ENCODE results near the gene SASS6.

The SASS6 gene

DNA sequence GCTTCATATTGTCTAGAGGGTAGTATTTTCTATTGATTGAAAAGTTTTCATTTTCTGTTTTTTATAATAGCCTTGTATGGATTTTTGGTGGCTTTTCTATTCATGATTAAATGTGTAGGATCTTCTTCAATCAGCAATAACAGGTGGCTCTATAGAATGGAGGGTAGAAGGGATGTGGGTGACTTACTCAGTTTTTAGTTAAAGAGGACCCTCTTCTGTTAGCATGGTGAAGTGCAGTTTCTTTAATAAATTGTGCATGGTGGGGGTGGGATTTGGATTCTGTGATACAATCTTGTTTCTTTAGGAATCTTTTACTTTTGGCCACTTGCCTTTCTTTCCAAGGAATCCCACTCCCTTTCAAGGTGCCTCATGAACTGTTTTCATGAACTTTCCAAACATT is 98.3 kb downstream of the SASS6 start:
- TF ChIP-seq, protein P1, sequence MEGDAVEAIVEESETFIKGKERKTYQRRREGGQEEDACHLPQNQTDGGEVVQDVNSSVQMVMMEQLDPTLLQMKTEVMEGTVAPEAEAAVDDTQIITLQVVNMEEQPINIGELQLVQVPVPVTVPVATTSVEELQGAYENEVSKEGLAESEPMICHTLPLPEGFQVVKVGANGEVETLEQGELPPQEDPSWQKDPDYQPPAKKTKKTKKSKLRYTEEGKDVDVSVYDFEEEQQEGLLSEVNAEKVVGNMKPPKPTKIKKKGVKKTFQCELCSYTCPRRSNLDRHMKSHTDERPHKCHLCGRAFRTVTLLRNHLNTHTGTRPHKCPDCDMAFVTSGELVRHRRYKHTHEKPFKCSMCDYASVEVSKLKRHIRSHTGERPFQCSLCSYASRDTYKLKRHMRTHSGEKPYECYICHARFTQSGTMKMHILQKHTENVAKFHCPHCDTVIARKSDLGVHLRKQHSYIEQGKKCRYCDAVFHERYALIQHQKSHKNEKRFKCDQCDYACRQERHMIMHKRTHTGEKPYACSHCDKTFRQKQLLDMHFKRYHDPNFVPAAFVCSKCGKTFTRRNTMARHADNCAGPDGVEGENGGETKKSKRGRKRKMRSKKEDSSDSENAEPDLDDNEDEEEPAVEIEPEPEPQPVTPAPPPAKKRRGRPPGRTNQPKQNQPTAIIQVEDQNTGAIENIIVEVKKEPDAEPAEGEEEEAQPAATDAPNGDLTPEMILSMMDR (conservative IDR thresholded peaks at IDR 0.05; ENCODE audit: control insufficient read depth, insufficient read depth, low read depth, low read length) = peak; percentile 43
- no peak overlapping the region for H3K4me3 ChIP-seq (ENCODE audit: control insufficient read depth, low read depth, low read length)

More for the DNA sequence above, 98.3 kb downstream of the SASS6 start:
- DNase-seq (ENCODE audit: low read depth) = peak; percentile 47

All from fibroblast of mammary gland (primary cell).